Measurements from ENCODE around the gene THNSL1. TPM values are rescaled to one million over a fixed set of nuclear protein-coding genes. Genes with fewer than 3 reads are reported as not detected.

The THNSL1 gene, protein sequence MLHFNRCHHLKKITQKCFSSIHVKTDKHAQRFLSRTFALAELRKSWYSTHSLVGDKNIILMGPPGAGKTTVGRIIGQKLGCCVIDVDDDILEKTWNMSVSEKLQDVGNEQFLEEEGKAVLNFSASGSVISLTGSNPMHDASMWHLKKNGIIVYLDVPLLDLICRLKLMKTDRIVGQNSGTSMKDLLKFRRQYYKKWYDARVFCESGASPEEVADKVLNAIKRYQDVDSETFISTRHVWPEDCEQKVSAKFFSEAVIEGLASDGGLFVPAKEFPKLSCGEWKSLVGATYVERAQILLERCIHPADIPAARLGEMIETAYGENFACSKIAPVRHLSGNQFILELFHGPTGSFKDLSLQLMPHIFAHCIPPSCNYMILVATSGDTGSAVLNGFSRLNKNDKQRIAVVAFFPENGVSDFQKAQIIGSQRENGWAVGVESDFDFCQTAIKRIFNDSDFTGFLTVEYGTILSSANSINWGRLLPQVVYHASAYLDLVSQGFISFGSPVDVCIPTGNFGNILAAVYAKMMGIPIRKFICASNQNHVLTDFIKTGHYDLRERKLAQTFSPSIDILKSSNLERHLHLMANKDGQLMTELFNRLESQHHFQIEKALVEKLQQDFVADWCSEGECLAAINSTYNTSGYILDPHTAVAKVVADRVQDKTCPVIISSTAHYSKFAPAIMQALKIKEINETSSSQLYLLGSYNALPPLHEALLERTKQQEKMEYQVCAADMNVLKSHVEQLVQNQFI
- 3.4 and 4.4 TPM in 2 replicates for total RNA-seq

GRCh38 chr10:25016376-25017153 is at the start of gene THNSL1:
THNSL1 (plus strand) TSS chr10:25016612; CDS start chr10:25023224, 6,612 bp downstream.

DNA sequence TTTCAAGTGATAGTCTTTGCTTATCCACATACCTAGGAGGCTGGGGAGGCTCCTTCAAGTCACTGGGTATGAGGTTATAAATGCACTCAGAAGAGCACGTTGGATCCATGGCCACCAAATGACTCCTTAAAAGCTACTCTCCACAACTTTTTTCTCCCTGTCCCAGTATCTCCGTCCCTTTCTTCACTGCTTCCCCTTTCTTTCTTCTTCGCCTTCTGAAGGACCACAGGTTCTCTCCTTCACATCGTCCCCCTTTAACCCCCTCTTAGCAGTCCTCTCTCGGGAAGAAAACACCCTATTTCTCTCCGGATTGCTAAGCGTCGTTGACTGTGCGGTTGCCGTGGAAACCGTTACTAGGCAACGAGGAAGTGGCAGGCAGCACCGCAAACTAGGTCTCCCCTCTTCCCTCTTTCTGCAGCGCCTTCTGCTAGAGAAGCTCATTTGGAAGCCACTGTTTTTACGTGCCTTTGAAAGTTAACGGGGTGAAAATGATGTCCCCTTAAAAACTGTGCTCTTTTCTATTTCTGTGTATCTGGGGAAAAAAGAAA is 510 bp upstream of the THNSL1 start, which contains the start of gene ENKUR:
Gene ENKUR, minus strand, starts transcription at position 331 of the 548 bp plus-strand sequence. Its CDS starts 222 bp downstream, at position 109.

Other genes starting within 250 kb of the THNSL1 start
- 13.6 and 16.4 TPM in 2 replicates for gene PRTFDC1, start 64.0 kb upstream of the THNSL1 start, total RNA-seq
- 0.14 and 0.40 TPM in 2 replicates for gene ENKUR, start 454 bp upstream of the THNSL1 start, total RNA-seq
- under 0.01 TPM in 1 of 2 replicates, not detected in the other for gene GPR158, start 158.4 kb downstream of the THNSL1 start, total RNA-seq

Measured in thoracic aorta endothelial cell (primary cell).